Measurements from ENCODE around the gene ZNF487. TPM values are rescaled to one million over a fixed set of nuclear protein-coding genes. Genes with fewer than 3 reads are reported as not detected.

Gene ZNF487
- total RNA-seq, 1 donor from 2014 or later = 7.1 TPM

- Mint-ChIP-seq H3K9me3 (ENCODE audit: low read depth) (no peaks in the 10 kb centered on the region), H3K4me3 (ENCODE audit: low read depth) (peak overlapping the region; percentile 94), H3K36me3 (ENCODE audit: insufficient read depth) (peaks cover 23% of the 10 kb centered on the region), H3K27me3 (no peaks in the 10 kb centered on the region), H3K27ac (peak overlapping the region; percentile 100), H3K4me1 (ENCODE audit: low read depth) (peaks cover 42% of the 10 kb centered on the region)
- TF ChIP-seq CTCF (IDR thresholded peaks at IDR 0.05; ENCODE audit: unreplicated experiment) = no peak
- DNase-seq (ENCODE audit: low spot score, unreplicated experiment) = peak; percentile 64
Observed at GRCh38 chr10:43396061-43396927, 40.6 kb upstream of the ZNF487 start.

GRCh38 chr10:43396928-43397624, 39.8 kb upstream of the ZNF487 start:
- H3K9me3 Mint-ChIP-seq (ENCODE audit: low read depth) = no peaks in the 10 kb centered on the region
- peak overlapping the region; percentile 93 for H3K4me3 Mint-ChIP-seq (ENCODE audit: low read depth)
- H3K4me1 Mint-ChIP-seq (ENCODE audit: low read depth) = peaks cover 44% of the 10 kb centered on the region
- no peak for TF ChIP-seq CTCF (IDR thresholded peaks at IDR 0.05; ENCODE audit: unreplicated experiment)
- DNase-seq (ENCODE audit: low spot score, unreplicated experiment) = peak; percentile 75
- no peaks in the 10 kb centered on the region for H3K27me3 Mint-ChIP-seq
- H3K36me3 Mint-ChIP-seq (ENCODE audit: insufficient read depth) = peaks cover 17% of the 10 kb centered on the region
- H3K27ac Mint-ChIP-seq = peak overlapping the region; percentile 99

- no peaks in the 10 kb centered on the region for H3K9me3 Mint-ChIP-seq (ENCODE audit: low read depth)
Observed at GRCh38 chr10:43398939-43399319, 38.0 kb upstream of the ZNF487 start.

GRCh38 chr10:43399320-43400310, 37.3 kb upstream of the ZNF487 start:
- no peak overlapping the region for H3K4me3 Mint-ChIP-seq (ENCODE audit: low read depth)
- DNase-seq (ENCODE audit: low spot score, unreplicated experiment) = no peak
- H3K27me3 Mint-ChIP-seq = no peaks in the 10 kb centered on the region
- no peaks in the 10 kb centered on the region for H3K9me3 Mint-ChIP-seq (ENCODE audit: low read depth)
- no peak for TF ChIP-seq CTCF (IDR thresholded peaks at IDR 0.05; ENCODE audit: unreplicated experiment)
- peaks cover 6% of the 10 kb centered on the region for H3K36me3 Mint-ChIP-seq (ENCODE audit: insufficient read depth)
- H3K27ac Mint-ChIP-seq = peak overlapping the region; percentile 87
- peaks cover 41% of the 10 kb centered on the region for H3K4me1 Mint-ChIP-seq (ENCODE audit: low read depth)

More at GRCh38 chr10:43398939-43399319, 38.0 kb upstream of the ZNF487 start:
- Mint-ChIP-seq H3K36me3 (ENCODE audit: insufficient read depth) (peaks cover 7% of the 10 kb centered on the region), H3K4me1 (ENCODE audit: low read depth) (peaks cover 41% of the 10 kb centered on the region), H3K27ac (peak overlapping the region; percentile 87), H3K27me3 (no peaks in the 10 kb centered on the region), H3K4me3 (ENCODE audit: low read depth) (no peak overlapping the region)
- no peak for TF ChIP-seq CTCF (IDR thresholded peaks at IDR 0.05; ENCODE audit: unreplicated experiment)
- no peak for DNase-seq (ENCODE audit: low spot score, unreplicated experiment)

Measured in progenitor cell of endocrine pancreas (in vitro differentiated cells).